Measurements from ENCODE around the gene GADD45B.

DNA sequence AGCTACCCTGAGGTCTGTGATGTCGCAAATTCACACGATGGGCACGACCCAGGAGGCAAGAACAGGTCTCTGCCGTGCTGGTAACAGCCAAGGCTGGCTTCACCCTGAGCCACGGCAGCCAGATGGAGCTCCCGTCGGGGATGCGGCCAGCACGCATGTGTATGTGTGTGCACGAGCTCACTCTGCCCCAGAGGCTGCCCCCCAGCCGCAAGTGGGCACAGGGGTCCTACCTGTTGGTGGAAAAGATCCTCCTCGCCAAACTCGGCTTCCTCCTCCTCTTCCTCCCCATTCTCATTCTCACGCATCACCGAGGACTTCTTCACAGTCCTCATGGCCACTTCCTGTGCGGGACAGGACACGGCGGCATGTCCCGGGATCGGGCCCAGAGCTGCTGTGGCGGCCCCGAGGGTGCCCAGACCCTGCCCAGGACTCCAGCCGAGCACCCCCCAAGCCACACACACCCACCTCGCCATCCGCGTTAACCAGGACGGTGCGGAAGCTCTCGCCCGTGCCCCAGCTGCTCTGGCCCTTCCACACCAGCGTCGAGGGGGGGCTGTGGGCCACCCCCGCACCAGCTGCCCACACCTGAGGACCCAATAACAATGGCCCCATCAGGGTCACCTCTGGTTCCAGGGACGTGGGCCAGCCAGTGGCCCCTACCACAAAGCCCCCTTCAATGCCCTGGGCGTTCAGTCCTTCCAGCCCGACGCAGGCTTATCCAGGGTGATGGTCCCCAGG is 44.4 kb upstream of the GADD45B start:
- no peak for TF ChIP-seq TAF1 (IDR thresholded peaks at IDR 0.05; ENCODE audit: borderline replicate concordance, low read depth, low read length)
- TF ChIP-seq POLR2AphosphoS5 (IDR thresholded peaks at IDR 0.05; ENCODE audit: low read depth, low read length), result no peak

Measured in GM12892 (cell line).